GM23338 (cell line): Measurements from ENCODE around the gene CD1D.

Source experiments
- CREB1 ChIP-seq: fragments of 250-450 bp; sonication (Bioruptor Pico); IDR thresholded peaks from 2 replicates; pipeline ENCODE4 v1.5.0; 2020; ENCODE audit warnings: low read depth, mild to moderate bottlenecking, moderate library complexity
- CTCF ChIP-seq, 2 experiments: fragments of 200-600 bp in 1 of 2; sonication (generic) in 1 of 2; conservative IDR thresholded peaks; 2 replicates each; pipeline versions ENCODE4 v1.5.1 to v1.6.1; 2016 to 2017; ENCODE audit warnings: antibody characterized with exemption in 2 of 2, low read depth in 2 of 2, mild to moderate bottlenecking in 2 of 2, moderate library complexity in 1 of 2
- ETS1 ChIP-seq: IDR thresholded peaks from 2 replicates; pipeline ENCODE4 v1.6.1; 2016; ENCODE audit warnings: antibody characterized with exemption
- EZH2 ChIP-seq: fragments of 200-600 bp; sonication (generic); IDR thresholded peaks from one replicate; pipeline ENCODE4 v1.8.0; 2017; ENCODE audit warnings: antibody characterized with exemption, mild to moderate bottlenecking, low read depth; ENCODE audit not compliant: unreplicated experiment
- EZH2phosphoT487 ChIP-seq: fragments of 200-600 bp; sonication (generic); IDR thresholded peaks from one replicate; pipeline ENCODE4 v1.8.1; 2018; ENCODE audit warnings: antibody characterized with exemption; ENCODE audit not compliant: unreplicated experiment
- JUNB ChIP-seq: IDR thresholded peaks from one replicate; pipeline ENCODE4 v1.6.1; 2016; ENCODE audit warnings: antibody characterized with exemption; ENCODE audit not compliant: unreplicated experiment
- NANOG ChIP-seq: IDR thresholded peaks from 2 replicates; pipeline ENCODE4 v1.6.1; 2016; ENCODE audit warnings: antibody characterized with exemption, borderline replicate concordance
- POLR2AphosphoS5 ChIP-seq: IDR thresholded peaks from 2 replicates; pipeline ENCODE4 v1.6.1; 2016; ENCODE audit warnings: antibody characterized with exemption, low read depth
- REST ChIP-seq: IDR thresholded peaks from one replicate; pipeline ENCODE4 v1.6.1; 2018; ENCODE audit warnings: antibody characterized with exemption; ENCODE audit not compliant: unreplicated experiment
- STAT1 ChIP-seq: IDR thresholded peaks from one replicate; pipeline ENCODE4 v1.6.1; 2016; ENCODE audit warnings: antibody characterized with exemption; ENCODE audit not compliant: unreplicated experiment
- ZNF114 ChIP-seq: fragments of 250-450 bp; sonication (Bioruptor Pico); IDR thresholded peaks from 2 replicates; pipeline ENCODE4 v1.5.0; 2020; ENCODE audit warnings: mild to moderate bottlenecking, moderate library complexity
- ZNF331 ChIP-seq: fragments of 250-450 bp; sonication (Bioruptor Pico); IDR thresholded peaks from 2 replicates; pipeline ENCODE4 v1.5.0; 2020; ENCODE audit warnings: low read depth, mild to moderate bottlenecking, moderate library complexity

- no peak for TF ChIP-seq CTCF (conservative IDR thresholded peaks at IDR 0.05; ENCODE audit: low read depth in 2 of 2)
- TF ChIP-seq CREB1 (CRISPR knock-in tag): no peak
- TF ChIP-seq REST: no peak
- TF ChIP-seq POLR2AphosphoS5: no peak
- TF ChIP-seq ZNF331 (CRISPR knock-in tag): no peak
- TF ChIP-seq ZNF114 (CRISPR knock-in tag): no peak
- no peak for TF ChIP-seq ETS1
- no peak for TF ChIP-seq EZH2
- no peak for TF ChIP-seq JUNB
- no peak for TF ChIP-seq EZH2phosphoT487
- no peak for TF ChIP-seq STAT1
- TF ChIP-seq NANOG: no peak
Measured at GRCh38 chr1:158161446-158161845, 19.2 kb upstream of the CD1D start.
